Endothelial cell (in vitro differentiated cells): ENCODE measurements around the gene CEP128. TPM values are rescaled to one million over a fixed set of nuclear protein-coding genes. Genes with fewer than 3 reads are reported as not detected.

Experiments used
- DNase-seq: peaks from one replicate; pipeline ENCODE4 v3.0.0; 2021; ENCODE audit warnings: low spot score
- H3K27ac Mint-ChIP-seq: one replicate; pipeline ENCODE4 v1.8.0; 2021; ENCODE audit warnings: mixed read lengths, inconsistent platforms; ENCODE audit not compliant: unreplicated experiment
- H3K27me3 Mint-ChIP-seq: one replicate; pipeline ENCODE4 v1.8.0; 2021; ENCODE audit warnings: mild to moderate bottlenecking, moderate library complexity, mixed read lengths, inconsistent platforms; ENCODE audit not compliant: unreplicated experiment
- H3K36me3 Mint-ChIP-seq: one replicate; pipeline ENCODE4 v1.8.0; 2021; ENCODE audit warnings: mild to moderate bottlenecking, low read depth, mixed read lengths, inconsistent platforms; ENCODE audit not compliant: unreplicated experiment
- H3K4me1 Mint-ChIP-seq: one replicate; pipeline ENCODE4 v1.8.0; 2021; ENCODE audit warnings: mild to moderate bottlenecking, mixed read lengths, inconsistent platforms; ENCODE audit not compliant: unreplicated experiment
- H3K4me3 Mint-ChIP-seq: one replicate; pipeline ENCODE4 v1.8.0; 2021; ENCODE audit warnings: mild to moderate bottlenecking, mixed read lengths, inconsistent platforms; ENCODE audit not compliant: unreplicated experiment
- H3K9me3 Mint-ChIP-seq: one replicate; pipeline ENCODE4 v1.8.0; 2021; ENCODE audit warnings: mixed read lengths, inconsistent platforms; ENCODE audit not compliant: unreplicated experiment
- total RNA-seq: library from RNA; stranded (reverse); fragmentation: NEBNext Ultra II Directional; extraction: Animal tissue kit (Norgen Biotek cat#: 25700); gene quantifications from one replicate; pipeline ENCODE4 v1.2.1, GENCODE V29; 2021; ENCODE audit not compliant: unreplicated experiment
- TF ChIP-seq, protein P1 (sequence below): fragments of 200-600 bp; sonication (generic); IDR thresholded peaks from one replicate; pipeline ENCODE4 v1.5.0; 2021; ENCODE audit warnings: antibody characterized with exemption; ENCODE audit not compliant: unreplicated experiment

CEP128 gene
- total RNA-seq, 1 donor from 2014 or later, result 10.4 TPM

DNA sequence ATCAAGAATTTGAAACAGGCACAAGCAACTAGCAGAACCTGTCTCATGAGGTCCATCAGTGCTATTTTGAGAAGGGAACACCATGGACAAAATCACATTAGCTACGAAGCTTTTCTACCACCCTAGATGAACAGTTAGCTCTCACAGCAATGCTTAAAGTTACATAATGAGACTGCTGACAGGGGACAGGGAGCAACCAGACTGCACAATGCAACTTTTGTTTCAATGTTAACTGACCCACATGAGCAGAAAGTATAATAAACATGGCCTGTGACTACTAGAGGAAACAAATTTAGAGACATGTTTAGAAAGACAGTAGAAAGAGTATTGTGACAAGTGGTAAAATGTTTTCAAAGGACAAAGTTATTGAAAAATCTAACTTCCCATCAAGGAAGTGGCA, 282.8 kb downstream of the CEP128 start:
- Mint-ChIP-seq H3K9me3 (no peaks in the 10 kb centered on the region), H3K36me3 (no peaks in the 10 kb centered on the region), H3K4me3 (no peak overlapping the region), H3K27me3 (no peaks in the 10 kb centered on the region), H3K4me1 (peaks cover 9% of the 10 kb centered on the region), H3K27ac (no peak overlapping the region)
- no peak for DNase-seq
- TF ChIP-seq, protein P1, sequence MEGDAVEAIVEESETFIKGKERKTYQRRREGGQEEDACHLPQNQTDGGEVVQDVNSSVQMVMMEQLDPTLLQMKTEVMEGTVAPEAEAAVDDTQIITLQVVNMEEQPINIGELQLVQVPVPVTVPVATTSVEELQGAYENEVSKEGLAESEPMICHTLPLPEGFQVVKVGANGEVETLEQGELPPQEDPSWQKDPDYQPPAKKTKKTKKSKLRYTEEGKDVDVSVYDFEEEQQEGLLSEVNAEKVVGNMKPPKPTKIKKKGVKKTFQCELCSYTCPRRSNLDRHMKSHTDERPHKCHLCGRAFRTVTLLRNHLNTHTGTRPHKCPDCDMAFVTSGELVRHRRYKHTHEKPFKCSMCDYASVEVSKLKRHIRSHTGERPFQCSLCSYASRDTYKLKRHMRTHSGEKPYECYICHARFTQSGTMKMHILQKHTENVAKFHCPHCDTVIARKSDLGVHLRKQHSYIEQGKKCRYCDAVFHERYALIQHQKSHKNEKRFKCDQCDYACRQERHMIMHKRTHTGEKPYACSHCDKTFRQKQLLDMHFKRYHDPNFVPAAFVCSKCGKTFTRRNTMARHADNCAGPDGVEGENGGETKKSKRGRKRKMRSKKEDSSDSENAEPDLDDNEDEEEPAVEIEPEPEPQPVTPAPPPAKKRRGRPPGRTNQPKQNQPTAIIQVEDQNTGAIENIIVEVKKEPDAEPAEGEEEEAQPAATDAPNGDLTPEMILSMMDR, result no peak

DNA sequence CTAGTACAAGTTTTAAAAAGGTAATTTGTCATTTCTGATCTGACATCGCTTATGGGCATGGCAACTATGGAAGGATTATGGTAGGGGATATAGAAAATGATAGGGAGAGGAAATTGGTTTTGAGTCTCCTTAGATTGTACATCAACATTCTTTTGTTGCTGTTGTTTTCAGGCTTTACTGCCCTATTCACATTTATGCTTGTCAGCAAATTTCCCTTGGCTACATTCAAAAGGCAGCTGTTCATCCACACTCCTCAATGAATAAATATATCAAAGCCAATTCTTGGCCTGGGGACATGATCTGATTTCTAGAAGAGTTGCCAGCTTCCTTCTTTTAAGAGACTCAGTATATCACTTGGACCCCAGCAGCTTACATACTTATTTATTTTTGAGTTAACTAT, 283.4 kb downstream of the CEP128 start:
- Mint-ChIP-seq H3K9me3 (no peaks in the 10 kb centered on the region), H3K27me3 (no peaks in the 10 kb centered on the region), H3K27ac (no peak overlapping the region), H3K4me1 (peaks cover 9% of the 10 kb centered on the region), H3K36me3 (no peaks in the 10 kb centered on the region), H3K4me3 (no peak overlapping the region)
- no peak for DNase-seq
- TF ChIP-seq, protein P1, result no peak

DNA sequence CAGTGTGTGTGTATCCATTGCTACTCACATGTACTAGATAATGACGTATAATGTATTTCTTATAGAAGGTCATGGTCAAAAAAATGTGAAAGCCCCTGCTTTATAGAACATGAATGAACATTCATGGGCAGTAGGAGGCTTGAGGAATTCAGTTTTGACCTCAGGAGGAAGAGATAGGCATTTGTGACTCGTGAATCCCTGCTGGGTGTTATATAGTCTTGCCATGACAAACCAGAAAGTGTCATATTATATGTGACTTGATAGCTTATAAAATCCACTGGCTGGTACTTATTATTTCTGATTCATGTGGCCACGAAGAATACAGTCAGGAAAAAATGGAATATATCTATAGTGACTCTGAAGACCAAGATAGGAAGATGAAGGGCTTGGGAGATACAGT, 287.6 kb downstream of the CEP128 start:
- TF ChIP-seq, protein P1, result no peak
- no peaks in the 10 kb centered on the region for H3K9me3 Mint-ChIP-seq
- H3K36me3 Mint-ChIP-seq, result no peaks in the 10 kb centered on the region
- no peak overlapping the region for H3K4me3 Mint-ChIP-seq
- peaks cover 9% of the 10 kb centered on the region for H3K4me1 Mint-ChIP-seq
- H3K27me3 Mint-ChIP-seq, result no peaks in the 10 kb centered on the region
- DNase-seq, result no peak
- H3K27ac Mint-ChIP-seq, result no peak overlapping the region

DNA sequence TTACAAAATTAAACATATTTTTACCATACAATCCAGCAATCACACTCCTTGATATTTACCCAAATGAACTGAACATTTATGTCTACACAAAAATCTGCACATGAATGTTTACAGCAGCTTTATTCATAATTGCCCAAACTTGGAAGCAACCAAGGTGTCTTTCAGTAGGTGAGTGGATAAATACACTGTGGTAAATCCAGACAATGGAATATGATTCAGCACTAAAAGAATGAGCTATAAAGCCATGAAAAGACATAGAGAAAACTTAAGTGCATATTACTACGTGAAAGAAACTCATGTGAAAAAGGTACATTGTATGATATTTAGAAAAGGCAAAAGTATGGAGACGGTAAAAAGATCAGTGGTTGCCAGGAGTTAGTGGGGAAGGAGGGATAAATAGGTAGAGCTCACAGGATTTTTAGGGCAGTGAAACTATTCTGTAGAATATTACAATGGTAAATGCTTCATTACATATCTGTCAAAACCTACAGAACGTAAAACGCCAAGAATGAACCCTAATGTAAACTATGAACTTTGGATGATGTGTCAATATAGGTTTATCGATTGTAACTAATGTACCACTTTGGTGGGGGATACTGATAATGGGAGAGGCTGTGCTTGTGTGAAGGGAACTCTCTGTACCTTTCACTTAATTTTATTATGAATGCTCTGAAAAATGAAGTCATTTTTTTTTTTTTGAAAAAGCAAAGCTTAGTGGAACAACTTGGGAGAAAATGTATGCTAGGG, 295.7 kb downstream of the CEP128 start:
- Mint-ChIP-seq H3K4me1 (no peaks in the 10 kb centered on the region), H3K27me3 (no peaks in the 10 kb centered on the region), H3K36me3 (no peaks in the 10 kb centered on the region), H3K27ac (no peak overlapping the region), H3K9me3 (no peaks in the 10 kb centered on the region), H3K4me3 (no peak overlapping the region)
- no peak for DNase-seq
- TF ChIP-seq, protein P1, result no peak

DNA sequence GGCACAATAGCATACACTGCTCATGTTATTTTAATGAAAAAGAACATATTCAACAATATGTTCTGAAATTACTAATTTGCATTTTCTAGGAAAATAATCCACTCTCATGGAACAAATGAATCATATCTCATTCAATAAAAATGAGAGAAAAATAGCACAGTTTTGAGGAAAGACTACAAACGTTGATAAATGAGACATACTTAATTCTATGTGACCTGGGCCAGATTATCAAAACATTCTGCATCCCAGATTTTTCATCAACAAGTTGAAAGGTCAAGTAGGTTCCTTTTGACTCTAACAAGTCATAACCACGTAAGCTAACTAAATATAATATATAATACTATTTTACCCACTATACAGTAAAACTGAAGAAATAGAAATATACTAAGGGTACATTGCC, 296.7 kb downstream of the CEP128 start:
- no peak overlapping the region for H3K27ac Mint-ChIP-seq
- no peak for DNase-seq
- H3K9me3 Mint-ChIP-seq, result no peaks in the 10 kb centered on the region
- no peak overlapping the region for H3K4me3 Mint-ChIP-seq
- no peaks in the 10 kb centered on the region for H3K4me1 Mint-ChIP-seq
- TF ChIP-seq, protein P1, result no peak
- no peaks in the 10 kb centered on the region for H3K36me3 Mint-ChIP-seq
- no peaks in the 10 kb centered on the region for H3K27me3 Mint-ChIP-seq
